GM18498 (cell line): ENCODE results near the gene RAP2A.

Source experiments
- ATAC-seq: cut with Tn5 transposase; IDR thresholded peaks from one replicate; pipeline ENCODE4 v1.9.1; 2021; ENCODE audit warnings: mild to moderate bottlenecking, moderate library complexity; ENCODE audit not compliant: unreplicated experiment

The RAP2A gene

DNA sequence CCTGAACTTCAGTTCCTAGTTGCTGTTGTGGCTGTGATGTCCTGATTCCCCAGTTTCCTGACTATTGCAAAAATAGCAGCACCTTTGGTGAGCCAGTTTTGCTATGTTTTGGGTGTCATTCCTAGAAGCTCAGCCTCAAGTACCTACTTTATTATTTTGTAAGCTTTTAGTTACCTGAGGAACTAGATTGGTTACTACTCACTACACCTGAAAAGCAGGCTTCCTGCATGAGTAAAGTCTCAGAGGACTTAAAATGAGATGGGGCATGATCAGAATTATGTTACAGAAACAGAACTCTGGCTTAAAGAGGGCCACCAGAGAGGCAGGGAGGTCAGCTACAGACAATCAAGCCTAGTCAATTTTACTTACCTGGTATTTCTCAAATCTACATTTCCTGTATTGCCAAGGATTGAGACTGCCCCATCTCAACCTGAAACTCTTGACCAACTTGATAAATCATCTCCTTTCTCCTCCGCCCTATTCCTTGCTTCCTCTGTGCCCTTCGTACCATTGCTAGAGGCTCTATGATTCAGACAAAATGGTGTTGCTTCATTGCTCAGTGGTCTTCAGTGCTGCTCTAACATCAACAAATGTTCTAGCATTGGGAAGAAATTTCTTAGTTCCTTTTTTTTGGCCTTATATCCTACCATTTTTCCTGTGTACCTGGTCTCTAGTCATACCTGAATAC, 58.9 kb downstream of the RAP2A start:
- ATAC-seq, result no peak

DNA sequence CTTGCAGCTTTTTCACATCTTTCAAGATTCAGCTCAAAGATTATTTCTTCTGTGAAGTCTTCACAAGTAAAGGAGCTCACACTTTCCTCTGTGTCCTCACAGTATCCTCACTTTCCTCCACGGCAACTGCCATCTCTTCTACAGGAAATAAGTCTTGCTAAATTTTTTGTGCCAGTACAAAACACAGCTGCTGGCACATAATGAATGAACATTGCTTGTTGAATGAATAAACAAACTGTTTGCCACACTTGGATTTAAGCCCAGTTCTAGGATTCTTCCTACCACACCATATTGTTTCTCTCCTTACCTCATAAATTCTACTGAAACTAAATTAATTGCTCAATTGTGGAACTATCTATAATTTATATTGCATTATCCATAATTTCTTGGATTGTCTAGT, 59.5 kb downstream of the RAP2A start:
- no peak for ATAC-seq

DNA sequence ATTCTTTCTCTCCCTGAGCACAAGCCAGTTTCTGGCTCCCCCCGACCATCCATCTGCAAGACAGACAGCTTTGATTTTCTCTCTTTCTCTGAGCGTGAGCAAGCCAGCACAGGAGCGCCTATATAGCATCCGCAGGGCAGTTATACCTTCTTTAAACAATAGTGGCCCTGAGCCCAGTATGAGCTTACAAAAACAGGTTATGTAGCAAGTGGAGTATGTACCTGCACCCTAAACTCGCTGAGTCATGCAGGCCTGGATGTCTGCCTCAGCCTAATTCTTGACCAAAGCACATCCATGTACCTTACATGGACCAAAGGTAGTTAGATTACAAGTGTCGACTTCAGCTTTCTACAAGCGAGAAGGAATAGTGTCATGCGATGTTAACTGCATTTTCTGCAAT, 61.7 kb downstream of the RAP2A start:
- no peak for ATAC-seq

DNA sequence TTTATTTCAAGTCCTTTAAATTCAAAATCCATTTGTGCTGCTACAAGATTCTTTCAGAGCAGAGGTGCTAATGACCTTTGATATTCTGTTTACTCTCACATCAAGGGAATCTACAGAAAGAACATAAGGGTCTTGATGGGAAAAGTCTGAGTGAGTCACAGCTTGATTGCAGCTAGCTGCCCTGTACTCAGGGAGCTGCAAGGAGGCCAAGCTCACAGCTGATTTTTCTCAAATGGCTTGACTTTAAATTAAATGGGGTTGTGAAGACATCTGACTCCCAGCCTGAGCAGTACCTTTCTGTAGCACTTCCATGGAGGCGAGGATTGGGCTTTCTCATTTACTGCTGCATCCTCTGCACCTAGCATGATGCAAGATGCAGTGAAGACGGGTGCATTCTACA, 62.5 kb downstream of the RAP2A start:
- ATAC-seq, result no peak

DNA sequence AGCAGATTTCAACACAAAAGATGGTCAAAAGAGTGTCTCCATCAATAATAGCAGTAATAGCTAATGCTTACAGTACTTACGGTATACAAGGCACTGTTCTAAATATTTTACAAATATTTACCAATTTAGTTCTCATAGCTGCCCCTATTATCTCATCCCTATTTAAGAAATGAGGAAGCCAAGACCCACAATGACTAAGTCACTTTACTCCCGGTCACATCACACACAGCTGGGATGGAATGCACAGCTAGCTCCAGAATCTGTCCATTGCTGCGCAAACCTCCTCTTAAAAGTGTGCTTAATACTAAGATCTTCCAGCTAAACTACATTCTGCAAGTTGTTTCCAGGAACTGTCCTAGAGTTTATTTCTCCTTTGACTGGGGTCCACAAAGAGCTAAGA, 63.4 kb downstream of the RAP2A start:
- ATAC-seq, result no peak

DNA sequence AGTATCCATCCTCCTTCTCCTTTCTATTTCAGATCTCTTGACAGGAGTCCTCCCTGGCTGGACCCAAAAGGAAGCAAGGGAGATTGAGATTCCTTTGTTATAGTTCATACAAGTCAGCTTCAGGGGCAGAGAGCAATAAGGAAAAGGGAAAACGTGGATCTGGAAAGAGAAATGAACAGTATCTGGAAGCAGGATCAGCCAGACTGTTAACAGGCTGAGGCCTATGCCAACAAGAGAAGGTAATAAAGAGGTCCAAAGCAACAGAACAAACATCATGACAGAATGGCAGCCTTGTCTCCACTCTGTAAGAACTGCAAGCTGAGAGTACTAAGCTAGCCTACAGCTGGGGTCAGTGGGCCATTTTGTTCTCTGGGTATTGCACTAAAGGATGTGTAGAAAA, 64.5 kb downstream of the RAP2A start:
- no peak for ATAC-seq

DNA sequence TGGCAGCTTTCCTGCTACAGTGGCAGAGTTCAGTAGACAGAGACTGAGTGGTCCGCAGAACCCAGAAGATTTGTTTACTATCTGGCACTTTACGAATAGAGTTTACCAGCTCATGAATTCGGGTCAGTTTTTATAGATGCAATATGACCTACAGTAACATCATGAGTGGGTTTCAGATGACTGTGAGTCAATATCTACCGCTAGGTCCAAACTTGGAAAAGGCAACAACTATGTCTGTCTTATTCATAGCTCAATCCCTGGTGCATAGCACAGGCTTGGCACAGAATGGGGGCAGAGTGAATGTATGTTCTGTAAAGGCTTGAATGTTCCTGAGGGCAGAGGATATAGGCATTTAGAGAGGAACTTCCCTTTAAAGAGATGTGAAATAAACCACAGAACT, 65.2 kb downstream of the RAP2A start:
- ATAC-seq, result no peak

DNA sequence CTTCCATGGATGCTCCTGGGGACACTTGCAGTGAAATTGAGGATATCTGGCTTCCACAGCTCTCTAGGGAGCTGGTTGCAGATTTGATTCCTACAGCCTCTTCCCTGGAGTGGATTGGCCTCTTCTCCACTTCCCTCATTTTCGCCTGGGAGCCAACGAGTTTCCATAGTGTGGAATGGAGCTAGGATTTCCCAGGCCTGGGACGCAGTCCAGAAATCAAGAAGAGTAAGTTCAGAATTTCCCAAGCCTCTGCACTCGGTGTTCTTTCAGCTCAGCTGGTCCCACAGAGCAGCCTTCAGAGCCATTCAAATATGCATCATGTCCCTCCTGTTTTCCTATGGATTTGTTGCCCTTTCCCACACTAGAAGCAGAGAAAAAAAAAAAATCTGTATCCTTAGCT, 68.2 kb downstream of the RAP2A start:
- no peak for ATAC-seq

DNA sequence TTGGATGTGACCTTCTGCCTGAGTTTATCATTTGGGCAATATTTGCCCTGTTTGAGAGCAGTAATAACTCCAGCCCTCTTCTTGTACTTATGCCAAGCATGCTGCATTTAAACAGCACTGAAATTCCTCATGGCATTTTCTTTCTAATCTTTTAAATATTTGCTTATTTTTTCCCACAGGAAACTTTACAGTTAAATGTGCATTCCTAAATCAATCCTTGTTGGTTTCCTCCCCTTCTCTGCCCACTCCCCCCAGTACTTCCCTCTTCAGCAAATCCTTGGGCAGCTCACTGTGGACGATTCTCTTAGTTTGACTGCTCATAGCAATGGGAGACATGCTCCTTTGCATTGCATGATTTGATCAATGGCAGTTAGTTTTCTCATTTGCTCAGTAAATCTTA, 68.7 kb downstream of the RAP2A start:
- ATAC-seq, result no peak

DNA sequence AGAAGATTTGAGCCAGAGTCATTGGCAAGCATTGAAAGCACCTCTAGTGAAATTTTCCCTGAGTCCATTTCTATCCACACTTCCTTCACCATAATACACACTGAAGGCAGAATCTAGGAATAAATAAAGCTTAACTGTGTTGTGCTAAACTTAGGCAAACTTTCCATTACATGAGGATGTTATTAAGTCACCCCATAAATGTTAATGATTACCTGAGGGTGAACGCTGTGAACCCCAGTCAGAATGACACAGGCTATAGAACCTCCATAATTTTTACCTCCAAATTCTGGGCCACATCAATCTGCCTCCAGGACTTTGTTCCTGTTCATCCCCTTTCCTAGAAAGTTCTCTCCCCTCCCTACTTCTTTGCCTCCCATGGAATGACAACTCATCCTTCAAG, 71.0 kb downstream of the RAP2A start:
- ATAC-seq, result no peak

DNA sequence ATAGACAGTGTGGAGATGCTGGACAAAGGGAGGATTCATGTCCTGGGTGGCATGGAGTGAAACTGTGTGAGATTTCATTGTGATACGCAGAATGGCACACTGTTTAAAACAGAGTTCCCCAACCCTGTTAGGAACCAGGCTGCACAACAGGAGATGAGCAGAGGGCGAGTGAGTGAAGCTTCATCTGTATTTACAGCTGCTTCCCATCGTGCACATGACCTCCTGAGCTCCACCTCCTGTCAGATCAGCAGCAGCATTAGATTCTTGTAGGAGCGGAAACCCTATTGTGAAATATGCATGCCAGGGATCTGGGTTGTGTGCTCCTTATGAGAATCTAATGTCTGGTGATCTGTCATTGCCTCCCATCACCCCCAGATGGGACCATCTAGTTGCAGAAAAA, 72.5 kb downstream of the RAP2A start:
- ATAC-seq, result no peak

DNA sequence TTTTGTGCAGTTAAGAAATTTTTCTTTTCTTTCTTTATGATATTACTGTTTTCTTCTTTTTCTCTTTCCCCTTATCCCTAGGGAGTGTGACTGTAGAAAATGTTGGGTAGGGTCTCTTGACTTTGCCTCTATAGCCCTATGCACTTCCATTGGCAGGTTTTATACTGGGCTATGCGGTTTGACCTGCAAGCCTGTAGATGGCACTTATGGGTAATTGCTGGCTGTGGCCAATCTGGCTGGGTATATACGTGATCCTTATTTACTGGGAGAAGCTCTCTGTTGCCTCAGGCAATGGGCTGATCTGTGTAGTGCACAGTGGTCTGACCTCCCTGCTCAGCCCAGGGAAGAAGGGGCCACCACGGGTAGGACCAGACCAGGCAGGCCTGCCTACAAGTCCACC, 78.8 kb downstream of the RAP2A start:
- ATAC-seq, result no peak

DNA sequence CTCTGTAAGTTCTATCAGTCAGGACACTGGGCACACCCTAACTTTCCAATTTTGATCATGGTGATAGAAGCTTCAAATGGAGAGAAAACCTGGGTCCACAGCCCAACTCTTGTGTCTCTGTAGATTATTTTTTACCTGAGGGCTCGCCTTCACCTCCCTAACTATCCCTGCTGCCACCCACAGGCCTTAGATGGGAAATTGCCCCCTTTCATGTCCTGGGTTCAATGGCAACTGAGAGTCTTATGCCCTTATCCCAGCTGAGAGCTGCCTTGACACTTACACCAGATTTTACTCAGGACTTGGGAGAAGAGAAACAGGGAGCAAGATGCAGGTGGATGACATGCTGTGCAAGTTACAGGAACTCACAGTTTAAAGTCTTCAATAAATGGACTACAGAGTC, 81.7 kb downstream of the RAP2A start:
- ATAC-seq, result no peak

DNA sequence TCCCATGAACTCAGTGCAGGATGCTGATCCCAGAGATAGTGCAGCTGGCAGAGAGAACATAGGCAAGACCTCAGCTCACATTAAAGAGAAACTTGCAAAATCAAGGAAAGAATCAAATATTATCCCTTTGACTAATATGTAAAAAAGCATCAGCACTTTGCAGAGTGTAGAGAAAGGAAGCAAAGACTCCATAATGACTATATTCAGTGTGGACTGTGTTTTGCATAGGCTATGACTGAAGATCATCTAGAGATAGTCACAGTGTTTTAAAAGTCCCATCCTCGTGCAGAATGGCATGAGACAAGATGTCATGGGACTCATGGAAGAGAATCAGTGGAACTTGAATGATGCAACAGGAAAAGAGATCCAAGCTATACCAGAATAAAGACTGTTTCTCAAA, 84.0 kb downstream of the RAP2A start:
- no peak for ATAC-seq
